Natural killer cell (primary cell): ENCODE data around the gene CDC42BPG. TPM values are rescaled to one million over a fixed set of nuclear protein-coding genes. Genes with fewer than 3 reads are reported as not detected.
"Not testable (repeated sequence)": the region's sequence is repeated elsewhere in the genome, so short reads cannot be mapped to it uniquely, and the experiment has no call there.

Experiments
- ATAC-seq, 3 donors: fragments of 150-1000 bp in 2 of 3; fragments of 200-7000 bp in 1 of 3; cut with Tn5 transposase; 1 replicate in 1 of 3; 2 replicates in 2 of 3; pipeline ENCODE4 v1.10.0; 2021; ENCODE audit warnings: mild to moderate bottlenecking in 2 of 3, moderate library complexity in 2 of 3
- DNase-seq, 2 donors: peaks; one replicate each; pipeline versions ENCODE4 v3.0.0 to v3.0.0-alpha.2; 2013 to 2021; ENCODE audit warnings: mixed read lengths in 1 of 2
- H3K27ac ChIP-seq: one replicate; pipeline ENCODE4 v1.5.1; 2013; ENCODE audit warnings: mild to moderate bottlenecking, low read length
- H3K27me3 ChIP-seq: one replicate; pipeline ENCODE4 v1.6.1; 2013; ENCODE audit warnings: low read length; ENCODE audit not compliant: control insufficient read depth, insufficient read depth
- H3K36me3 ChIP-seq: one replicate; pipeline ENCODE4 v1.6.1; 2013; ENCODE audit warnings: low read length; ENCODE audit not compliant: control insufficient read depth, insufficient read depth
- H3K4me1 ChIP-seq: one replicate; pipeline ENCODE4 v1.6.1; 2013; ENCODE audit warnings: low read length; ENCODE audit not compliant: control insufficient read depth, insufficient read depth
- H3K4me3 ChIP-seq: one replicate; pipeline ENCODE4 v1.5.1; 2013; ENCODE audit warnings: low read length
- H3K9me3 ChIP-seq: one replicate; pipeline ENCODE4 v1.6.1; 2013; ENCODE audit warnings: low read length; ENCODE audit not compliant: control insufficient read depth, insufficient read depth
- H3K27ac Mint-ChIP-seq, 2 donors: one replicate each; pipeline ENCODE4 v1.8.0; 2022; ENCODE audit warnings: mild to moderate bottlenecking in 2 of 2, mixed read lengths in 2 of 2, moderate library complexity in 1 of 2
- H3K27me3 Mint-ChIP-seq, 2 donors: one replicate each; pipeline ENCODE4 v1.8.0; 2022; ENCODE audit warnings: low read depth in 2 of 2, mixed read lengths in 2 of 2
- H3K36me3 Mint-ChIP-seq: one replicate; pipeline ENCODE4 v1.8.0; 2022; ENCODE audit warnings: mixed read lengths
- H3K4me1 Mint-ChIP-seq, 2 donors: one replicate each; pipeline ENCODE4 v1.8.0; 2022; ENCODE audit warnings: mixed read lengths in 2 of 2
- H3K4me3 Mint-ChIP-seq: one replicate; pipeline ENCODE4 v1.8.0; 2022; ENCODE audit warnings: mild to moderate bottlenecking, moderate library complexity, mixed read lengths
- H3K9me3 Mint-ChIP-seq, 2 donors: one replicate each; pipeline ENCODE4 v1.8.0; 2022; ENCODE audit warnings: mixed read lengths in 2 of 2
- CTCF ChIP-seq: fragments of 200-600 bp; IDR thresholded peaks from one replicate; pipeline ENCODE4 v1.8.0; 2022; ENCODE audit warnings: antibody characterized with exemption
- WGBS: methylation state at CpG from one replicate; pipeline ENCODE4 v1.1.7; 2013; ENCODE audit warnings: missing lambda C conversion rate; ENCODE audit not compliant: insufficient coverage; 5-methylcytosine and 5-hydroxymethylcytosine counted together
- intact Hi-C: fragments of 100-400 bp; cut with micrococcal nuclease; formaldehyde crosslinking; loops from one replicate; pipeline ENCODE4 v1.14.2; 2022
- total RNA-seq, 4 donors: library from RNA; stranded (reverse); fragments of 120-200 nt in 1 of 4; gene quantifications; one replicate each; pipeline versions ENCODE4 v1.2.3 to v1.2.4, GENCODE V29; 2013 to 2022

CDC42BPG gene
- total RNA-seq, 3 donors from 2014 or later (not counting 1 experiment from before 2014, with no cell fraction given) = 8.2 to 12.7 (median 10.7) TPM

GRCh38 chr11:64848214-64848825 lies 3.9 kb upstream of the CDC42BPG start:
- Mint-ChIP-seq H3K4me1 (peaks cover 57 to 65% of the 10 kb centered on the region in 2 donors), H3K27ac (peak overlapping the region; percentile 95 to 96), H3K27me3 (no peaks in the 10 kb centered on the region), H3K9me3 (no peaks in the 10 kb centered on the region), H3K36me3 (no peaks in the 10 kb centered on the region), H3K4me3 (peak overlapping the region; percentile 70)
- intact Hi-C loops = loop anchor here (5.0 to 10.0 kb wide), 3 partner anchors 164 to 486 kb away; partner anchors contain the start of genes ARL2, DPF2 and TM7SF2
- peak overlapping the region; percentile 43 for H3K27ac ChIP-seq
- DNase-seq = no peak
- H3K36me3 ChIP-seq = peaks cover 5% of the 10 kb centered on the region
- H3K4me3 ChIP-seq = no peak overlapping the region
- no peaks in the 10 kb centered on the region for H3K27me3 ChIP-seq
- ATAC-seq = no peak
- TF ChIP-seq CTCF = no peak
- H3K4me1 ChIP-seq = peaks cover 82% of the 10 kb centered on the region
- no peaks in the 10 kb centered on the region for H3K9me3 ChIP-seq
- WGBS = 53% methylated on average over 6 of the region's 6 CpGs

GRCh38 chr11:64846998-64847666 lies 2.7 kb upstream of the CDC42BPG start:
- peaks cover 70% of the 10 kb centered on the region for H3K4me1 ChIP-seq
- Mint-ChIP-seq H3K27me3 (no peaks in the 10 kb centered on the region), H3K4me3 (no peak overlapping the region), H3K36me3 (no peaks in the 10 kb centered on the region), H3K27ac (peak overlapping the region; percentile 29 to 81), H3K4me1 (peaks cover 45 to 60% of the 10 kb centered on the region in 2 donors), H3K9me3 (no peaks in the 10 kb centered on the region)
- TF ChIP-seq CTCF = peak; percentile 96
- no peak overlapping the region for H3K4me3 ChIP-seq
- H3K27me3 ChIP-seq = no peaks in the 10 kb centered on the region
- DNase-seq = peak; percentile 91 to 95
- 31% methylated on average over 13 of the region's 13 CpGs for WGBS
- H3K9me3 ChIP-seq = no peaks in the 10 kb centered on the region
- H3K36me3 ChIP-seq = no peaks in the 10 kb centered on the region
- peak overlapping the region; percentile 40 for H3K27ac ChIP-seq
- intact Hi-C loops = loop anchor here (1.0 to 10.0 kb wide), 6 partner anchors 8 to 488 kb away; partner anchors contain the start of genes ARL2, DPF2 and TM7SF2
- ATAC-seq = peak; percentile 57 to 81 (median 65)

GRCh38 chr11:64845776-64846129 lies 1.3 kb upstream of the CDC42BPG start:
- H3K9me3 Mint-ChIP-seq, H3K36me3 Mint-ChIP-seq, H3K27me3 ChIP-seq, H3K27me3 Mint-ChIP-seq, H3K4me3 ChIP-seq, H3K9me3 ChIP-seq, ATAC-seq, H3K36me3 ChIP-seq, H3K27ac ChIP-seq, DNase-seq: not testable (repeated sequence)
- Mint-ChIP-seq H3K4me1 (peaks cover 32 to 46% of the 10 kb centered on the region in 2 donors), H3K27ac (peak overlapping the region; percentile 74 to 79), H3K4me3 (peak overlapping the region; percentile 4)
- 96% methylated on average over 8 of the region's 8 CpGs for WGBS
- peaks cover 56% of the 10 kb centered on the region for H3K4me1 ChIP-seq
- intact Hi-C loops = loop anchor here (2.0 to 10.0 kb wide), 4 partner anchors 19 to 489 kb away; partner anchors contain the start of genes ARL2, DPF2 and TM7SF2

GRCh38 chr11:64845129-64845775 lies 799 bp upstream of the CDC42BPG start:
- Mint-ChIP-seq H3K4me1 (peaks cover 31 to 45% of the 10 kb centered on the region in 2 donors), H3K9me3 (no peaks in the 10 kb centered on the region), H3K36me3 (no peaks in the 10 kb centered on the region), H3K27ac (peak overlapping the region; percentile 74 to 79), H3K4me3 (peak overlapping the region; percentile 78), H3K27me3 (no peaks in the 10 kb centered on the region)
- no peak for TF ChIP-seq CTCF
- no peaks in the 10 kb centered on the region for H3K27me3 ChIP-seq
- intact Hi-C loops = loop anchor here (5.0 to 10.0 kb wide), 3 partner anchors 167 to 490 kb away; partner anchors contain the start of genes ARL2, DPF2 and TM7SF2
- ATAC-seq (no peak), DNase-seq (no peak)
- peak overlapping the region; percentile 40 for H3K4me3 ChIP-seq
- H3K4me1 ChIP-seq = peaks cover 51% of the 10 kb centered on the region
- no peaks in the 10 kb centered on the region for H3K36me3 ChIP-seq
- 29% methylated on average over 9 of the region's 9 CpGs for WGBS
- H3K9me3 ChIP-seq = no peaks in the 10 kb centered on the region
- peak overlapping the region; percentile 49 for H3K27ac ChIP-seq
